ENCODE measurements around the gene TSC2.
"Not testable (repeated sequence)": the region's sequence is repeated elsewhere in the genome, so short reads cannot be mapped to it uniquely, and the experiment has no call there.

The TSC2 gene

DNA sequence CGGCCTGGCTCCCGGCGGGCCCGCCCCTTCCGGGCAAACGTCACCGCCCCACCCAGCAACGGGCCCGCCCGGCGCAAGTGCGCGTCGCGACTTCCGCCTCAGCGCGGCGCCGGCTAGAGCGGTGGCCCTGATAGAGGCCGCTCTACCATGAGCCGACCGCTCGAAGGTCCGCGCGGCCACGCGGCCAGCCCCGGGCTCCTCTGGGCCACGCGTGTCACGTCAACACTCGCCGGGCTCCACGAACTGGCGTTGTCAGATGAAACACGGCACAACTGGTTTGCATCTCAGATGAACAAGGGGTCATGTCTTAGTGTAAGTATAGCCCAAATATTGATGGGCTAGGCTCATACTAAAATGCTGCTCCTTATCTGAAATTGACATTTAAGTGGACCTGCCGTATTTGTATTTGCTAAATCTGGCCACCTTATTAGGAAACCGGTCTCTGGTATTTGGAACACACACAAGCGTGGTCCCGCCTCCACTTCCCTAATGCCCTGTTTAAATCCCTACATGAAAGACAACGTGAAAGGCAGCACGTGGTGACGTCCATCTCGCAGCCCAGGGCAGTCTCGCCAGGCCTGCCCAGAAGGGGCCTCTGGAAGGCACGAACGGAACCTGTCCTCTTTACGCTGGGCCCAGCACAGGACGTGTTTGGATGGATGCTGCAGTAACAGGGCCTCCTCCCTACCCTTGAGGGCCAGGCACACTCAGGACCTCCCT is 37.8 kb upstream of the TSC2 start, which contains the start of gene ZNF598:
Gene ZNF598, minus strand, starts transcription at position 31 of the 720 bp plus-strand sequence.
- DNase-seq (ENCODE audit: low read depth) = peak; percentile 74

DNA sequence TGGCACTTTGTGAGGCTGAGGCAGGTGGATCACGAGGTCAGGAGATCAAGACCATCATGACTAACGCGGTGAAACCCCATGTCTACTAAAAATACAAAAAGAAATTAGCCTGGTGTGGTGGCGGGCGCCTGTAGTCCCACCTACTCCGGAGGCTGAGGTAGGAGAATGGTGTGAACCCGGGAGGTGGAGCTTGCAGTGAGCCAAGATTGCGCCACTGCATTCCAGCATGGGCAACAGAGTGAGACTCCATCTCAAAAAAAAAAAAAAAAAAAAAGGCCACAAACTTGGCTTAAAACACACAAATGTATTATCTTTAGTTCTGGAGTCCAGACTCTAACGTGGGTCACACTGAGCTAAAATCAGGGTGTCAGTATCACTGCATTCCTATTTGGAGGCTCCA is 36.1 kb upstream of the TSC2 start:
- not testable (repeated sequence) for DNase-seq (ENCODE audit: low read depth)

DNA sequence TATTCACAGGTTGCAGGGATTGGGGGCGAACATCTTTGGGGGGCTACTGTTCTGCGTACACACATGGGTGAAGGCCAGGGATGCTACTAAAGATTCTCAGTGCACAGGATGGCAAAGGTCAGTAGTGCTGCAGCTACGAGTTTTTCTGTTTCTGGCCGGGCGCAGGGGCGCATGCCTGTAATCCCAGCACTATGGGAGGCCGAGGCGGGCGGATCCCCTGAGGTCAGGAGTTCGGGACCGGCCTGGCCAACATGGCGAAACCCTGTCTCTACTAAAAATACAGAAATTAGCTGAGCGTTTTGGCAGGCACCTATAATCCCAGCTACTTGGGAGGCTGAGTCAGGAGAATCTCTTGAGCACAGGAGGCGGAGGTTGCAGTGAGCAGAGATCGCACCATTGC is 34.3 kb upstream of the TSC2 start:
- no peak for DNase-seq (ENCODE audit: low read depth)

DNA sequence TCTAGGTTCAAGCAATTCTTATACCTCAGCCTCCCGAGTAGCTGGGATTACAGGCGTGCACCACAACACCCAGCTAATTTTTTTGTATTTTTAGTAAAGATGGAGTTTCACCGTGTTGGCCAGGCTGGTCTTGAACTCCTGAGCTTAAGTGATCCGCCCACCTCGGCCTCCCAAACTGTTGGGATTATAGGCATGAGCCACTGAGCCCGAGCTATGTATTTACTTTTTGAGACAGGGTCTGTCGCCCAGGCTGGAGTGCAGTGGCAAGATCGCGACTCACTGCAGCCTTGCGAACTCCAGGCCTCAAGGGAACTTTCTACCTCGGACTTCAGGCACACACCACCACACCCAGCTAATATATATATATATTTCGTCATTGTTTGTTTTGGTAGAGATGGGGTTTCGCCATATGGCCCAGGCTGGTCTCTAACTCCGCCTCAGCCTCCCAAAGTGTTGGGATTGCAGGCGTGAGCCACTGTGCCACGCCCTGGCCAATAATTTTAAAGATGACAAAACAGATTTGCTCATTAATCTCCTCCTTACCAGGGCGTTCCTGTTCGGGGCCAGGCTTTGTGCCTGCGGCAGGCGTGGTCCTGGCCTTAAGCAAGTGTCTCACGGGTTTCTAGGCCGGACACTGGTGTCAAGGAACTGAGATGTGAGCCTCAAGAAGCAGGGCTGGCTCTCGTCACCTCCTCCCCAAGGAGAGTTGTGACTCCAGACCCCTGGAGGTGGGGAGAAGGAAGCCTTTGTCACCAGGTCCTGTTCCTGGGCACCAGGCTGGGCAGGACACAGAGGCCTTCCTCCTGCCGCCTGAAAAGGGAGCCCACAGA is 32.5 kb upstream of the TSC2 start:
- no peak for DNase-seq (ENCODE audit: low read depth)

DNA sequence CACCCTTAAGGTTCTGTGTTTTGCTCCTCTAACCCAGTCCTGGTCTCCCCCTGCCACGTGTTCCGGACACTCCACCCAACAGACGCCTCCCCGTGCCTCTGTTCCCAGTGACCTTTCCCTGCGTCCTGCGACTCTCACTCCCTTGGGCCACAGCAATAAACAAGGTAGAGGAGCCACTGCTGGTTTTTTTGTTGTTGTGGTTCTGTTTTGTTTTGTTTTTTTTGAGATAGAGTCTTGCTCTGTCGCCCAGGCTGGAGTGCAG is 31.9 kb upstream of the TSC2 start:
- no peak for DNase-seq (ENCODE audit: low read depth)

DNA sequence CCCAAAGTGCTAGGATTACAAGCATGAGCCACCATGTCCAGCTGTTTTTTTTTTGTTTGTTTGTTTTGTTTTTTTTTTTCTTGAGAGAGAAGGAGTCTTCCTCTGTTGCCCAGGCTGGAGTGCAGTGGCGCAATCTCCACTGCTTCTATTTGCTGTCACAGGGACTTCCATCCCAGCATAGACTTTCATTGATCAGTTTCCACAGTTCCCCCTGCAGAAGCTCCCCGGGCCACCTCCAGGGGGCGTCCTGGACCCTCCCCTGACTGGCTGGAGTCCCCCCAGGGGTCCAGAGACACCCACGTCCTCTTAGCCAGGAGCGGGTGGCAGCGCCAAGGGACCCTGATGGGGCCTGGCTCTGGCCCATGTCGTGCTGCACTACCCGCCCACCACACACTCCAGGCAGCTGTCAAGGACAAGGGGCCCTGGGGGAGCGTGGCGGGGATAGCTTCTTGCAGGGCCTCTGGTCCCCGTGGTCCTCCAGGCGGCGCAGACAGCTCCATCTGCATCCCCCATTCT is 31.3 kb upstream of the TSC2 start:
- DNase-seq (ENCODE audit: low read depth) = no peak

DNA sequence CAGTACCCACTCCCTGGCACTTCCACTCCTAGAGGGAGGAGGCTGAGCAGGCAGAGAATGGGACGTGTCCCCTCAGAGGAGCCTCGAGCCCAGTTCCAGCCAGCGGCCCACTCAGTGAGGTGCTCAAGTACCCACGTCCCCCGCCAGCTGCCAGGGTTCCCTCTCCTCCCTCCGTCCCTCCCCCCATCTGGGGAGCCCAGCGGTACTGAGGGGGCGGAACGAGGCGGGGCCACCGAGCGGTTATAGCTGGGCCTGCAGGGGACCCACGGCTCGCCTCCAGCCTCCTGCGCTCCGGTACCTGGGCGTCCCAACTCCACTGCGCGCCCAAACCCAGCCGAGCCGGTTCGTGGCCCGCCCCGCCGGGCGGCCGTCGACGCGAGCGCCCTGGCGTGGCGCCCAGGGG is 28.3 kb upstream of the TSC2 start, which contains the start of gene NPW:
Gene NPW, plus strand, starts transcription at position 268 of the 403 bp plus-strand sequence.
- DNase-seq (ENCODE audit: low read depth) = no peak

DNA sequence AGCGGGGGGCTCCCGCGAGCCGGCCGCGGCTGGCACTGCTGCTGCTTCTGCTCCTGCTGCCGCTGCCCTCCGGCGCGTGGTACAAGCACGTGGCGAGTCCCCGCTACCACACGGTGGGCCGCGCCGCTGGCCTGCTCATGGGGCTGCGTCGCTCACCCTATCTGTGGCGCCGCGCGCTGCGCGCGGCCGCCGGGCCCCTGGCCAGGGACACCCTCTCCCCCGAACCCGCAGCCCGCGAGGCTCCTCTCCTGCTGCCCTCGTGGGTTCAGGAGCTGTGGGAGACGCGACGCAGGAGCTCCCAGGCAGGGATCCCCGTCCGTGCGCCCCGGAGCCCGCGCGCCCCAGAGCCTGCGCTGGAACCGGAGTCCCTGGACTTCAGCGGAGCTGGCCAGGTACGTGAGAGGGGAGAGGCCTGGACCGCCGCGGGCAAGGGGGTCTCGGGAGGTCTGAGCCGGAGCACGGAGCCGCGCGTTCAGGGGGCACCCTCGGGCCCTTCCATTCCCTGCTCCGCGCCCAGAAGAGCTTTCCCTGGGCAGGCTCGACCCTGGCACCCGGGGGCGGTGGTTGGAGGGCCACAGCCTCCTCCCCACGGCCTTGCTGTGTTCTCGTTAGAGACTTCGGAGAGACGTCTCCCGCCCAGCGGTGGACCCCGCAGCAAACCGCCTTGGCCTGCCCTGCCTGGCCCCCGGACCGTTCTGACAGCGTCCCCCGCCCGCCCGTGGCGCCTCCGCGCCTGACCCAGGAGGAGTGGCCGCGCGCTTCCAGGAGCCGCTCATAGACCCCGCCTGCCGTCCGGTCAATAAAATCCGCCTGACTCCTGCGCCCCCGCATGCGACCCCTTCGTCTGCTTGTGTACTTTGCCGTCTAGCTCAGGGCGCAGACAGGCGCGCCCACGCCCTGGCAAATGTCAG is 27.6 kb upstream of the TSC2 start:
- no peak for DNase-seq (ENCODE audit: low read depth)

DNA sequence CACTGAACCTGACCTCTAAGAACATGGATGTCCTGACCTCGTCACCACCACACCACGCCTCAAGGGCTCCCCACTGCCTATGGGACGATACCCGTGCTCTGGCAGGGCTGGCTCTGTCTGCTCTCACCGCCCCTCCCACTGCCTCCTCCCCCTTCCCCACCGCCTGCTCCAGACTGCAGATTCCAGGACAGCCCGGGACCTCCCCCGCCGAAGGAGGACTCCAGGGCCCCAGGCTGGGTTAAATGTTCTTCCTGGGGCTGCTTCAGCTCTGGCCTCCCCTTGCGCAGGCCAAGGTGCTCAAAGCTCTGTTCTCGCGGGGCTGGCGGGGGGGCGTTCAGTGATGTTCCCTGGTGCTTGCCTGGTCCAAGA is 25.1 kb upstream of the TSC2 start:
- DNase-seq (ENCODE audit: low read depth) = no peak

DNA sequence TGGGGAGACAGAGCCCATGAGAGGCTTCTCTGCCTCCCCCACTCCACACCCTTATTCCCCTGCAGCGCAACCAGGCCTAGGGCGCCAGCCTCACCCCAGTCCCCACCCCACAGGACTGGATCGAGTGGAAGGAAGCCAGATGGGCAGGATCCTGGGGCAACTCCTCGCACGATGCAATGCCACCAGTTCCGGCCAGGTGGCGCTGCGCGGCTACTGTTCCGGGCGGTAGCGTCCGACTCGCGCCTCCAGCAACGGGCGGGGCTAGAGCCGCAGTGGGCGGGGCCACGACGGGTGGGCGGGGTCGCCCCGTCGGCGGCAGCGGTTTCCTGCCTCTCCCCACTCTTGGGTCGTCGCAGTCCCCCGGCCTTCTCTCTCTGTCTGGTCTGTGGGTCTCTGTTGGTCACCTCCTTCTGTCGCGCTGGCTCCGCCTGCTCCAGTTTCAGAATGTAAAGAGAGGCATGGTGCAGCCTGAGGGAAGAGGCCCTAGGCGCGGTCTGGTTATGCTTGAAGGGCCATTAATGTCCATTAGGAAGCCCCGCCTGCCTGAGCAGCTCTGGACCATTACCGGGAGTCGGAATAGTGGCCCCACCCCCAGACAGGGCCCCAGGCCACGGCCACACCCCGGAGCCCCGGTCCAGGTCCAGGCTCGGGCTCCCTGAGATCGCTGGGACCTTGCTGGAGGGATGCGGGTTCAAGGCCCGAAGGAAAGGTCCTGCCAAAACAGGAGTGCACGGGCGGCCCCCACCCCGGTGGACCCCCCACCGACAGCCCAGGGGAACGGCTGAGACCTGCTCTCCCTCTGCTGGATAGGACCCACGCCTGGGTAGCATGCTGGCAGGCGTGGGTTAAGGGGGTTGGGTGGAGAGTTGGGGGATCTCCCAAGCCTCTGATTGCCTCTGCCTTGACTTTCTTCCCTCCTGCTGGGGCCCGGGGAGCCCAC is 24.4 kb upstream of the TSC2 start:
- DNase-seq (ENCODE audit: low read depth) = peak; percentile 97

DNA sequence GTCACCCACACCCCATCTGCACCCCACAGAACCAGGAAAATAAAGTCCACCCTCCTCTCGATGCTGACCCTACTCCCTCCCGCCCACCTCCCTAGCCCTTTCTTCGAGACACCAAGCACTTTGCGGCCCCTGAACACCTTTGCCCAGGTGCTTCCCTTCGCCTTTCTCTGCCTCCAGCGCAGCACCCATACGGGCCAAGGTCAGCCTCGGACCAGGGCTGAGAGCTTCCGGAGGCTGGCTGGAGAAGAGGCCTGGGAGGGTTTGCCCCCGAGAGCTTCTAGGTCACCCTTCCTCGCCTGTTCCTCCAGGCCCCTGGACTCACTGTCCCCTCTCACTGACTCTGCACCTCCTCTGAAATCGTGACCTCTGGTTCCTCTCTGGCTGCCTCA is 23.8 kb upstream of the TSC2 start:
- DNase-seq (ENCODE audit: low read depth) = no peak

DNA sequence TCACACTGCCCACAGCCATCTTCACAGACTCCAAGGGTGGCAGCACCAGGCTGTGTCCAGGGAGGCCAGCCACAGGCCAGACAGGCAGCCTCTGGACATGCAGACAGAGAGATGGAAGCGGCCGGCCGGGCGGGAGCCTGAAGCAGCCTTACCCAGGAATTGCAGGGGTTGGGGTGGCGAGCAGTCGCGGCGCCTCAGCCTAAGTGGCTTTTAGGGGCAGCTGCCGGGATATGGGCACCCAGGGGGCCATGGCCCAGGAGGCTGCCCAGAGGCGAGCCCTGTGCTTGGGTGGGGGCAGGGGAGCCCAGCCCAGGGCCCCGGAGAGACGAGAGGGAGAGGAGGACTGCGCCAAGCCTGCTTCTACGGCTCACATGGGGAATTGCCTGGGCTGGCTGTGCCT is 22.5 kb upstream of the TSC2 start:
- no peak for DNase-seq (ENCODE audit: low read depth)

DNA sequence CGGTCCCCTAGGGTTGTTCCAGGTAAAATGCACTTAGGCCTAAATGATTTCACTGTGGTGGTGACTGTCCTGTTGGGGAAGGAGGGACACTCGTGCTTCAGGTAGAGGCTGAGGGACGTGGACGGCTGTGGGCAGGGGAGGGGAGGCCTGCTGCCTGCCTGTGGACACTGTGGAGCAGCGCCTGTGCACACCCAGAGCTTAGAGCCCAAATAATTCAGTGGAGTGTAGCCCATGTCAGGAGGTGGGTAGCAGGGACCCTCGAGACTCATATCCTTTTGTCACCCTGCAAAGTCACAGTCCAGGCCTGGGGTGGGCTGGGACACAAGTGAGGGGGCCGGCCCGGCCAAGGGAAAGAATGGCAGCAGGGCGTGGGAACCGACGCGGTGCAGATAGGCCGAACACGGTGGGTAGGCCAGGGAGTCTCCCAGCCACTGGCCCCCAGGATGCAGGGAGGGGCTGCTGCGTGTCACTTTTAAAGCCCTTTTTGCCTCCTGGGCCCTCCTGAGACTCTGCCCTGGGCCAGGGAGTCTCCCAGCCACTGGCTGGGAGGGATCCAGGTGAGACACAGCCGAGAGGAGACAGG is 21.8 kb upstream of the TSC2 start:
- DNase-seq (ENCODE audit: low read depth) = no peak

DNA sequence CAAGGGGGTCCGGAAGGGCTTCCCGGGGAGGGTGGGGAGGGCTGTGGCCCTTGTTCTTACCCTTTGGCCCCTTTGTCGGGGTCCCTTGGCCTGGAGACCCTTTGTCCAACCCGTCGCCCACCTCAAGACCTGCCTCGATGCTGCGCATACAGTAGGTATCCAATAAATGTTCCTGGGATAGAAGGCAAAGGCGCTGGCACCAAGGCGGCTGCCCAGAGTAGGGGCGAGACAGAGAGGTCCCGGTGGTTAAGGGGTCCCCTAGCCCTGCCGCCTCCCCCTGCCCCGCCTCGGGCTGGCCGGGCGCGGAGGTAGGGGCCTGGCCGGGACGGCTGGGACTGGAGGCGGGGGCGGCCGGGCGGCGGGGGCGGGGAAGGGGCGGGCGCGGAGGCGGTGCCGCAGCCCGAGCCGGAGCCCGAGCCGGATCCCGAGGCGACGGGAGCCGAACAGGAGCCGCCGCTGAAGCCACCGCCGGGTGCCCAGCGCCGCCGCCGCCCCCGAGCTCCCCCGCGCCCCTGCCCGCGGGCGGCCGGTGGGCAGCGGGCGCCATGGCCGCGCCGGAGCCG is 21.2 kb upstream of the TSC2 start, which contains the start of gene NHERF2:
Gene NHERF2, plus strand, starts transcription at position 442 of the 563 bp plus-strand sequence. Its CDS starts 104 bp downstream, at position 546.
- no peak for DNase-seq (ENCODE audit: low read depth)

DNA sequence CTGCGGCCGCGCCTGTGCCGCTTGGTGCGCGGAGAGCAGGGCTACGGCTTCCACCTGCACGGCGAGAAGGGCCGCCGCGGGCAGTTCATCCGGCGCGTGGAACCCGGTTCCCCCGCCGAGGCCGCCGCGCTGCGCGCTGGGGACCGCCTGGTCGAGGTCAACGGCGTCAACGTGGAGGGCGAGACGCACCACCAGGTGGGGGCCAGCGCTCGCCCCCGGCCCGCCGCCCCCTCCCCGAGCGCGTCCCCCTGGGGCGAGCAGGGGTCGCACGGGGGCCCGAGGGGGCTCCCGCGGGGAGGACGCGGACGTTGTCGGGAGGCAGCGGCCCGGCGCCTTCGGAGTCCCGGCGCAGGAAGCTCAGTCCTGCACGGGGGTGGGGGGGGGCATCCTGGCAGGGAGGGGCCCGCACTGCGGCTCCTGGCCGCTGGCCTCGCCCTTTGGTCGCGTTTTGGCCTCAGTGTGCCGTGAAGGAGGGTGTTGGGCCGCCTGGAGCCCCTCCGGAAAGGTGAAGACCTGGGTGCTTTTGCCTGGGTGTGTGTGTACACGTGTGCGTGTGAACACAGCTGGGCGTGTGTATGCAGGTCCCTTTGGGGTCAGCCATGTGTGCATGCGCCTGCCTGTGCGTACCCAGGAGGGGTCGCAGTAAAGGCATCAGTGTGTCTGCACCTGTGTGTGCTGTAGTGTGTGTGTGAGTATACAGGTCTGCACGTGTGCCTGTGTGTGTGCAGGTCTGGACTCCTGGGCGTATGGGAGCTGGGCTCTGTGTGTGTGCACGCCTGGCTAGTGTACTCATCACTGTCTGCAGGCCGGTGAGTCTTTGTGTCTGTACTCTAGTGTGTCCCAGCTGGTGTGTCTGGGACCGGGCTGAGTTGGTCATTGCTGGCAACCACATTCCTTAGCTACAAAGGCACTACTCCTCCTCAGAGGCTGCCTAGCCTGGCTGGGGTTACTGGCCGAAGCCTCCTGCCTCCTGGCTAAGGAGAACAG is 20.5 kb upstream of the TSC2 start:
- no peak for DNase-seq (ENCODE audit: low read depth)

DNA sequence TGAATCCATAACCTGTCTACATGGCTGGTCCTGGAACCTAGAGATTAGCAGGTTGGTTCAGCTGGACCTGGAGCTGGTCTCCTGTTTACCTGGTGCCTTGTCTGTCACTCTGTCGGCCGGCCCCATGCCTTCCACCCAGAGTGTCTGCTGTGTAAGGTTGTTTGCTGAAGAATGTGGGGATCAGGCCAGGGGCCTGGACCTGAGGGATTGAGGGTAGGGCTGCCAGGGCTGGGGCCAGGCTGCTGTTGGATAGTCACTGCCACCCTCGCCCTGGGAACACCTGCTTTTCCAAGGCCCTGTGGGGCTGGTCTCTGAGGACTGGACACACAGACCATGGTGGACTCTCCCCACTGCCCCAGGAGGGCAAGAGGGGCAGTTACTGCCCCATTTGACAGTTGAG is 19.6 kb upstream of the TSC2 start:
- no peak for DNase-seq (ENCODE audit: low read depth)

DNA sequence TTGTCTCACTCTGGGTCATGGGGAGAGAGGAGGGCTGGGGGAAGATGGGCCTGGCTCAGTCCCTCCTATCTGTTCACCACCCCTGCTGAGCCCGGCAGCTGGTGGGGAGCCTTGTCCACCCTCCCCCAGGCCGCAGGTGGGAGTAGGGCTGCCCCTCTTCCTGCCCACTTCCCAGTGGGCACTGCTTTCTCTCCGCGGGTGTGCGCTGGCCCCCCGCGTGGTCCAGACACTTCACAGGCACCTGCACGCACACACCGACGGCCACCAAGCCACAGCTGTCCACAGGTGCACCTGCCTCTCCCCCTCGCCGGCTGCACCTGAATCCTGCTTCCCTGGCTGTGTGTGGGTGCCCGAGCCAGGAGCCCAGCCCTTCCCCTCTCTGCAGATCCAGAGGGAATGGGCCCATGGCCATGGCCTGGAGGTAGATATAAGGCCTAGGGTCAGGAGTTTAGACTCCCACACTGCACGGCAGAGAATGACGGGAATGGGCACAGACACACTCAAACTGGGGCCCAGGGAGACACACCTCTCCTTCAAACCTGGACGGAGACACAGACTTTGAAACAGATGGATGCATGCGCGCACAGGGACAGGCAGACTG is 19.1 kb upstream of the TSC2 start:
- no peak for DNase-seq (ENCODE audit: low read depth)

DNA sequence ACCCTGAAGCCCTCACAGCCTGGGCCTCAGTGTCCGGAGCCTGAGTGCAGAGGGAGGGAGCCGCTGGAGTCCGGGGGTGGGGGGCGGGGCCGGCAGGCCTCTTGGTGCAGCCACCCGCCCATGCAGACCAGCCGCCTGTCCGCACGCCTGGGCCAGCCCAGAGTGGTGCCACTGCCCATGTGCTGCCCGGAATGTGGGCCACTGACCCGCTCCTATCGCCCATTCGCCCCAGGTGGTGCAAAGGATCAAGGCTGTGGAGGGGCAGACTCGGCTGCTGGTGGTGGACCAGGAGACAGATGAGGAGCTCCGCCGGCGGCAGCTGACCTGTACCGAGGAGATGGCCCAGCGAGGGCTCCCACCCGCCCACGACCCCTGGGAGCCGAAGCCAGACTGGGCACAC is 18.4 kb upstream of the TSC2 start:
- no peak for DNase-seq (ENCODE audit: low read depth)

DNA sequence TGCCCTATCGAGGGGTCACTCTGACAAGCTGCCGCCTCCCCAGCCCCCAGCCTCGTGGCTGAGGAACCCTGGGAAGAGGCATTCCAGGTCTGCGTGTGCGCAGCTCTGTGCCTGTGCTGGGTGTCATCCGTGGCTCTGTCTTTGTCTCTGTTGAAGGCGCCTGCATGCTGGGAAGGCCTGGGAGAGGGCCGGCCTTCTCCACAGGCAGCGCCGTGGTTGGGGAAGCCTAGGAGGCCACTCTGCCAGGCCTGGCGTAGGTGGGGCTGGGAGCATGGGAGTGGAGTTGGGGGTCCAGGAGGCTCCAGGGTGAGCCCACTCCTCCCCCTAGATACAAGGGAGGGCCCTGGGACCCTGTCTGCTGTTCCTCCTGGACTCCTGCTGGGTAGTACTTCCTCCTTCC is 17.7 kb upstream of the TSC2 start:
- DNase-seq (ENCODE audit: low read depth) = no peak

Measured in activated T-helper 1 cell treated with Interleukin-2 at 50 U/mL for 16 hours (primary cell).